Loucy (cell line): ENCODE measurements around the gene TYW3.

Experiments
- EZH2phosphoT487 ChIP-seq: fragments of 200-600 bp; IDR thresholded peaks from 2 replicates; pipeline ENCODE4 v1.6.1; 2018; ENCODE audit warnings: antibody characterized with exemption, mild to moderate bottlenecking, moderate library complexity, borderline replicate concordance
- TF ChIP-seq, protein P1 (sequence below): fragments of 200-600 bp; sonication (generic); conservative IDR thresholded peaks from 2 replicates; pipeline ENCODE4 v1.5.1; 2014; ENCODE audit warnings: mild to moderate bottlenecking, antibody characterized with exemption, low read length

- TF ChIP-seq, protein P1, sequence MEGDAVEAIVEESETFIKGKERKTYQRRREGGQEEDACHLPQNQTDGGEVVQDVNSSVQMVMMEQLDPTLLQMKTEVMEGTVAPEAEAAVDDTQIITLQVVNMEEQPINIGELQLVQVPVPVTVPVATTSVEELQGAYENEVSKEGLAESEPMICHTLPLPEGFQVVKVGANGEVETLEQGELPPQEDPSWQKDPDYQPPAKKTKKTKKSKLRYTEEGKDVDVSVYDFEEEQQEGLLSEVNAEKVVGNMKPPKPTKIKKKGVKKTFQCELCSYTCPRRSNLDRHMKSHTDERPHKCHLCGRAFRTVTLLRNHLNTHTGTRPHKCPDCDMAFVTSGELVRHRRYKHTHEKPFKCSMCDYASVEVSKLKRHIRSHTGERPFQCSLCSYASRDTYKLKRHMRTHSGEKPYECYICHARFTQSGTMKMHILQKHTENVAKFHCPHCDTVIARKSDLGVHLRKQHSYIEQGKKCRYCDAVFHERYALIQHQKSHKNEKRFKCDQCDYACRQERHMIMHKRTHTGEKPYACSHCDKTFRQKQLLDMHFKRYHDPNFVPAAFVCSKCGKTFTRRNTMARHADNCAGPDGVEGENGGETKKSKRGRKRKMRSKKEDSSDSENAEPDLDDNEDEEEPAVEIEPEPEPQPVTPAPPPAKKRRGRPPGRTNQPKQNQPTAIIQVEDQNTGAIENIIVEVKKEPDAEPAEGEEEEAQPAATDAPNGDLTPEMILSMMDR = no peak
- no peak for TF ChIP-seq EZH2phosphoT487
These were observed 44.6 kb downstream of the TYW3 start for GRCh38 chr1:74777525-74777924.
